ENCODE results near the gene NKX1-1.

DNA sequence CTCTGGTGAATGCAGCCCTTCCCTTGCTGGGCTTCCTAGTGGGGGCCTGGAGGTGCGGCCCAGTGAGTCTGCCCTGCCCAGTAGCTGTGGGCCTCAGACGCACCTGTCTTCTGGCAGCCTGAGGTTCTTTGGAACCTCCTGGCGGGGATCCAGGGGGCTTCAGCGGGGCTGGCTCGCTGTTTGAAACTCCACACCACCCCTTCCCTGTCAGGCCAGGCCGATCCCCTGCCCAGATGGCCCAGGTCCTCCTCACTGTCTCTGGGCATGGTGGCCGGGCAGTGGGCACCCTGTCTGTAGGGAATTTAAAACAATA lies 10.7 kb upstream of the NKX1-1 start:
- TF ChIP-seq, protein P1, sequence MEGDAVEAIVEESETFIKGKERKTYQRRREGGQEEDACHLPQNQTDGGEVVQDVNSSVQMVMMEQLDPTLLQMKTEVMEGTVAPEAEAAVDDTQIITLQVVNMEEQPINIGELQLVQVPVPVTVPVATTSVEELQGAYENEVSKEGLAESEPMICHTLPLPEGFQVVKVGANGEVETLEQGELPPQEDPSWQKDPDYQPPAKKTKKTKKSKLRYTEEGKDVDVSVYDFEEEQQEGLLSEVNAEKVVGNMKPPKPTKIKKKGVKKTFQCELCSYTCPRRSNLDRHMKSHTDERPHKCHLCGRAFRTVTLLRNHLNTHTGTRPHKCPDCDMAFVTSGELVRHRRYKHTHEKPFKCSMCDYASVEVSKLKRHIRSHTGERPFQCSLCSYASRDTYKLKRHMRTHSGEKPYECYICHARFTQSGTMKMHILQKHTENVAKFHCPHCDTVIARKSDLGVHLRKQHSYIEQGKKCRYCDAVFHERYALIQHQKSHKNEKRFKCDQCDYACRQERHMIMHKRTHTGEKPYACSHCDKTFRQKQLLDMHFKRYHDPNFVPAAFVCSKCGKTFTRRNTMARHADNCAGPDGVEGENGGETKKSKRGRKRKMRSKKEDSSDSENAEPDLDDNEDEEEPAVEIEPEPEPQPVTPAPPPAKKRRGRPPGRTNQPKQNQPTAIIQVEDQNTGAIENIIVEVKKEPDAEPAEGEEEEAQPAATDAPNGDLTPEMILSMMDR (IDR thresholded peaks at IDR 0.05; ENCODE audit: low read depth, low read length) = no peak
- TF ChIP-seq POLR2A (IDR thresholded peaks at IDR 0.05; ENCODE audit: extremely low read depth, insufficient read length) (no peak), MYC (IDR thresholded peaks at IDR 0.05; ENCODE audit: low read depth, low read length) (no peak)
- TF ChIP-seq, protein P2, sequence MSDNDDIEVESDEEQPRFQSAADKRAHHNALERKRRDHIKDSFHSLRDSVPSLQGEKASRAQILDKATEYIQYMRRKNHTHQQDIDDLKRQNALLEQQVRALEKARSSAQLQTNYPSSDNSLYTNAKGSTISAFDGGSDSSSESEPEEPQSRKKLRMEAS (IDR thresholded peaks at IDR 0.05; ENCODE audit: low read depth, low read length) = no peak
